PC-3 (cell line): ENCODE measurements around the gene INPPL1. TPM values are rescaled to one million over a fixed set of nuclear protein-coding genes. Genes with fewer than 3 reads are reported as not detected.

ENCODE experiments used
- ATAC-seq: fragments of 200-7000 bp; cut with Tn5 transposase; 2 replicates; pipeline ENCODE4 v1.9.1; 2020; ENCODE audit warnings: mild to moderate bottlenecking, moderate library complexity
- BruUV-seq: library from RNA; stranded (reverse); fragments of 400-500 nt; replicated peaks from 2 replicates; lab custom pipeline; 2021; lab: Mats Ljungman, UMichigan
- CTCF ChIA-PET: fragments of 300-600 bp; sonication (Branson Sonifier 250); formaldehyde crosslinking; loops from one replicate; lab custom pipeline; 2022; ENCODE audit warnings: antibody characterized with exemption; lab: Charles Lee
- POLR2A ChIA-PET: fragments of 300-600 bp; sonication (Branson Sonifier 250); formaldehyde crosslinking; loops from one replicate; lab custom pipeline; 2022; ENCODE audit warnings: antibody characterized with exemption; ENCODE audit not compliant: unreplicated experiment; lab: Charles Lee
- DNase-seq: peaks from one replicate; pipeline ENCODE4 v3.0.0-alpha.2; 2015
- H2AFZ ChIP-seq: fragments of 300-600 bp; sonication (generic); 2 replicates; pipeline ENCODE4 v1.6.0; 2016; ENCODE audit warnings: antibody characterized with exemption, low read length
- H3F3A ChIP-seq: fragments of 300-600 bp; sonication (generic); one replicate; pipeline ENCODE4 v1.6.0; 2017; ENCODE audit warnings: antibody characterized with exemption, low read length, control low read depth, mild to moderate bottlenecking; ENCODE audit not compliant: unreplicated experiment
- H3K27ac ChIP-seq: fragments of 300-600 bp; sonication (generic); 2 replicates; pipeline ENCODE4 v1.5.1; 2016; ENCODE audit warnings: mild to moderate bottlenecking, low read length
- H3K27me3 ChIP-seq: fragments of 300-600 bp; sonication (generic); 2 replicates; pipeline ENCODE4 v1.6.1; 2016; ENCODE audit warnings: low read length, mixed read lengths
- H3K36me3 ChIP-seq: fragments of 300-600 bp; sonication (generic); 2 replicates; pipeline ENCODE4 v1.6.1; 2016; ENCODE audit warnings: low read depth, mixed run types, low read length, mixed read lengths
- H3K4me1 ChIP-seq: fragments of 300-600 bp; sonication (generic); 2 replicates; pipeline ENCODE4 v1.5.1; 2016; ENCODE audit warnings: low read length; ENCODE audit not compliant: insufficient read depth
- H3K4me2 ChIP-seq: fragments of 300-600 bp; sonication (generic); 2 replicates; pipeline ENCODE4 v1.6.0; 2016; ENCODE audit warnings: low read length
- H3K4me3 ChIP-seq: fragments of 300-600 bp; sonication (generic); 2 replicates; pipeline ENCODE4 v1.5.1; 2016; ENCODE audit warnings: mild to moderate bottlenecking, low read length, mixed read lengths
- H3K79me2 ChIP-seq: fragments of 300-600 bp; sonication (generic); 2 replicates; pipeline ENCODE4 v1.6.1; 2017; ENCODE audit warnings: low read length, mixed read lengths
- H3K9ac ChIP-seq: fragments of 300-600 bp; sonication (generic); 2 replicates; pipeline ENCODE4 v1.6.0; 2016; ENCODE audit warnings: mild to moderate bottlenecking, low read length
- H3K9me2 ChIP-seq: fragments of 300-600 bp; sonication (generic); replicated peaks from 2 replicates; pipeline ENCODE4 v1.6.1; 2016; ENCODE audit warnings: mixed run types, low read length, mixed read lengths
- H3K9me3 ChIP-seq: fragments of 300-600 bp; sonication (generic); 2 replicates; pipeline ENCODE4 v1.6.1; 2016; ENCODE audit warnings: low read length, mixed read lengths
- H4K20me1 ChIP-seq: fragments of 300-600 bp; sonication (generic); 2 replicates; pipeline ENCODE4 v1.6.1; 2016; ENCODE audit warnings: low read length, mixed read lengths
- CTCF ChIP-seq: fragments of 300-600 bp; sonication (generic); conservative IDR thresholded peaks from 2 replicates; pipeline ENCODE4 v1.5.1; 2017; ENCODE audit warnings: antibody characterized with exemption, low read depth, mild to moderate bottlenecking, low read length
- EZH2 ChIP-seq: fragments of 300-600 bp; sonication (generic); IDR thresholded peaks from one replicate; pipeline ENCODE4 v1.6.1; 2017; ENCODE audit warnings: antibody characterized with exemption, mild to moderate bottlenecking, low read length; ENCODE audit not compliant: unreplicated experiment
- EZH2phosphoT487 ChIP-seq: fragments of 300-600 bp; sonication (generic); IDR thresholded peaks from 2 replicates; pipeline ENCODE4 v1.6.1; 2018; ENCODE audit warnings: mild to moderate bottlenecking, antibody characterized with exemption, low read length, borderline replicate concordance
- intact Hi-C: fragments of 100-400 bp; cut with micrococcal nuclease; formaldehyde crosslinking; loops from 2 replicates; pipeline ENCODE4 v1.9.0; 2023
- total RNA-seq: library from RNA; depleted of rRNA; stranded (reverse); fragments of >200 nt; gene quantifications from 2 replicates; pipeline ENCODE4 v1.2.3, GENCODE V29; 2014; rRNA removed

INPPL1 gene
- total RNA-seq, 1 experiment from 2014 or later = 100 TPM

- Histone ChIP-seq H3K4me1 (peaks cover 7% of the 10 kb centered on the region), H4K20me1 (no peaks in the 10 kb centered on the region), H3K9me2 (no peaks in the 10 kb centered on the region), H3K9ac (no peak overlapping the region), H3K4me3 (no peak overlapping the region), H3K27ac (no peak overlapping the region), H2AFZ (no peak overlapping the region), H3K4me2 (no peak overlapping the region), H3K36me3 (no peaks in the 10 kb centered on the region), H3K27me3 (no peaks in the 10 kb centered on the region), H3K9me3 (no peaks in the 10 kb centered on the region), H3K79me2 (no peaks in the 10 kb centered on the region), H3F3A (no peaks in the 10 kb centered on the region)
- no TSS peak for BruUV-seq
- CTCF ChIA-PET = no interaction called here
- intact Hi-C loops = no loop called here
- ATAC-seq (no peak), DNase-seq (no peak)
- TF ChIP-seq CTCF (no peak), EZH2 (no peak), EZH2phosphoT487 (no peak)
- POLR2A ChIA-PET = no interaction called here
Observed at GRCh38 chr11:72283947-72284346, 59.4 kb downstream of the INPPL1 start.

- no TSS peak for BruUV-seq
- TF ChIP-seq CTCF = no peak
- TF ChIP-seq EZH2phosphoT487 = no peak
- no peak for TF ChIP-seq EZH2
- CTCF ChIA-PET = no interaction called here
- H3K36me3 ChIP-seq = no peaks in the 10 kb centered on the region
- ATAC-seq (no peak), DNase-seq (no peak)
- intact Hi-C loops = no loop called here
- H3K9me3 ChIP-seq = no peaks in the 10 kb centered on the region
- no peak overlapping the region for H2AFZ ChIP-seq
- no peaks in the 10 kb centered on the region for H4K20me1 ChIP-seq
- no peaks in the 10 kb centered on the region for H3F3A ChIP-seq
- no peaks in the 10 kb centered on the region for H3K27me3 ChIP-seq
- H3K27ac ChIP-seq = no peak overlapping the region
- POLR2A ChIA-PET = no interaction called here
- H3K4me1 ChIP-seq = no peaks in the 10 kb centered on the region
- no peaks in the 10 kb centered on the region for H3K9me2 ChIP-seq
- no peaks in the 10 kb centered on the region for H3K79me2 ChIP-seq
- H3K4me3 ChIP-seq = no peak overlapping the region
- no peak overlapping the region for H3K9ac ChIP-seq
- H3K4me2 ChIP-seq = no peak overlapping the region
Observed at GRCh38 chr11:72287293-72287692, 62.7 kb downstream of the INPPL1 start.

Other genes starting within 250 kb of the INPPL1 start
- 6.5 and 7.2 TPM in 2 replicates for gene IL18BP, start 225.9 kb upstream of the INPPL1 start, total RNA-seq
- 145 and 202 TPM in 2 replicates for gene NUMA1, start 144.2 kb upstream of the INPPL1 start, total RNA-seq
- 5.8 and 6.6 TPM in 2 replicates for gene LRRC51, start 143.9 kb upstream of the INPPL1 start, total RNA-seq
- 160 and 169 TPM in 2 replicates for gene LAMTOR1, start 121.5 kb upstream of the INPPL1 start, total RNA-seq
- gene TOMT, start 118.8 kb upstream of the INPPL1 start, total RNA-seq = not detected in 2 replicates
- 65.4 and 68.8 TPM in 2 replicates for gene ANAPC15, start 112.1 kb upstream of the INPPL1 start, total RNA-seq
- not detected in 2 replicates for gene FOLR3, start 89.0 kb upstream of the INPPL1 start, total RNA-seq
- gene FOLR1, start 32.6 kb upstream of the INPPL1 start, total RNA-seq = 0.36 TPM in 1 of 2 replicates, not detected in the other
- not detected in 2 replicates for gene FOLR2, start 8.0 kb upstream of the INPPL1 start, total RNA-seq
- not detected in 2 replicates for gene PHOX2A, start 19.4 kb downstream of the INPPL1 start, total RNA-seq
- 83.0 and 107 TPM in 2 replicates for gene CLPB, start 209.8 kb downstream of the INPPL1 start, total RNA-seq